ENCODE measurements around the gene GPR161.

GRCh38 chr1:168054117-168054516 is 82.6 kb downstream of the GPR161 start:
- TF ChIP-seq POLR2AphosphoS5 (IDR thresholded peaks at IDR 0.05) (no peak), CTCF (IDR thresholded peaks at IDR 0.05) (no peak)
